Keratinocyte (primary cell): Measurements from ENCODE around the gene CFAP20DC. TPM values are rescaled to one million over a fixed set of nuclear protein-coding genes. Genes with fewer than 3 reads are reported as not detected.
"Not testable (repeated sequence)": the region's sequence is repeated elsewhere in the genome, so short reads cannot be mapped to it uniquely, and the experiment has no call there.

ENCODE experiments used
- DNase-seq: peaks from one replicate; pipeline ENCODE4 v3.0.0-alpha.2; 2011; ENCODE audit warnings: low read depth, missing footprints, low spot score
- FAIRE-seq: peaks from 2 replicates; lab custom pipeline; 2011; peaks lifted over from hg19 to GRCh38; lab: Jason Lieb, UNC
- H2AFZ ChIP-seq: 2 replicates; pipeline ENCODE4 v1.6.0; 2012; ENCODE audit warnings: low read length, control low read depth, inconsistent platforms; ENCODE audit not compliant: control insufficient read depth
- H3K27ac ChIP-seq: 2 replicates; pipeline ENCODE4 v1.5.1; 2011; ENCODE audit warnings: low read length; ENCODE audit not compliant: control insufficient read depth, insufficient read depth
- H3K27me3 ChIP-seq: 3 replicates; pipeline ENCODE4 v1.6.0; 2011; ENCODE audit warnings: low read length; ENCODE audit not compliant: control insufficient read depth, insufficient read depth; ENCODE audit errors: extremely low read depth
- H3K36me3 ChIP-seq, 2 experiments: 2 replicates in 1 of 2; 3 replicates in 1 of 2; pipeline ENCODE4 v1.5.1; 2011; ENCODE audit warnings: low read length in 2 of 2, mild to moderate bottlenecking in 1 of 2; ENCODE audit not compliant: control insufficient read depth in 2 of 2, insufficient read depth in 2 of 2; ENCODE audit errors: extremely low read depth in 1 of 2
- H3K4me1 ChIP-seq: 3 replicates; pipeline ENCODE4 v1.5.1; 2011; ENCODE audit warnings: low read length; ENCODE audit not compliant: control insufficient read depth, insufficient read depth; ENCODE audit errors: extremely low read depth
- H3K4me2 ChIP-seq: 3 replicates; pipeline ENCODE4 v1.6.0; 2011; ENCODE audit warnings: low read depth, low read length; ENCODE audit not compliant: control insufficient read depth, insufficient read depth; ENCODE audit errors: extremely low read depth
- H3K4me3 ChIP-seq, 3 experiments: fragments of 200-600 bp in 1 of 3; sonication (generic) in 1 of 3; 2 replicates in 2 of 3; 3 replicates in 1 of 3; pipeline ENCODE4 v1.5.1; 2011 to 2016; ENCODE audit warnings: low read length in 3 of 3, mild to moderate bottlenecking in 3 of 3, control low read depth in 2 of 3, inconsistent platforms in 1 of 3, low read depth in 1 of 3, mixed read lengths in 1 of 3, mixed run types in 1 of 3, moderate library complexity in 1 of 3; ENCODE audit not compliant: control insufficient read depth in 2 of 3, insufficient read depth in 2 of 3; ENCODE audit errors: extremely low read depth in 1 of 3
- H3K79me2 ChIP-seq: 2 replicates; pipeline ENCODE4 v1.6.0; 2012; ENCODE audit warnings: low read length; ENCODE audit not compliant: control insufficient read depth, insufficient read depth
- H3K9ac ChIP-seq: 3 replicates; pipeline ENCODE4 v1.6.0; 2011; ENCODE audit warnings: low read length; ENCODE audit not compliant: control insufficient read depth, insufficient read depth; ENCODE audit errors: extremely low read depth
- H3K9me1 ChIP-seq: 3 replicates; pipeline ENCODE4 v1.6.0; 2011; ENCODE audit warnings: low read length; ENCODE audit not compliant: control insufficient read depth, insufficient read depth; ENCODE audit errors: extremely low read depth
- H3K9me3 ChIP-seq: 2 replicates; pipeline ENCODE4 v1.5.1; 2012; ENCODE audit warnings: low read depth, low read length; ENCODE audit not compliant: control insufficient read depth
- H4K20me1 ChIP-seq: 3 replicates; pipeline ENCODE4 v1.6.0; 2011; ENCODE audit warnings: low read length; ENCODE audit not compliant: control insufficient read depth, insufficient read depth; ENCODE audit errors: extremely low read depth
- EZH2 ChIP-seq: IDR thresholded peaks from one replicate; pipeline ENCODE4 v1.6.1; 2012; ENCODE audit warnings: inconsistent platforms, mild to moderate bottlenecking, low read length, moderate library complexity
- dilution Hi-C: fragments of 300-500 bp; cut with MboI; formaldehyde crosslinking; loops from one replicate; pipeline ENCODE4 v1.7.0; 2020; ENCODE audit warnings: low sequenced_read_pairs; ENCODE audit not compliant: extremely low pct_ligation_motif_present
- polyA plus RNA-seq, 5 experiments: library from polyadenylated mRNA; depleted of rRNA in 3 of 5; stranded (reverse) in 3 of 5; stranded (forward) in 1 of 5; unstranded in 1 of 5; fragments of >200 nt; gene quantifications; 1 replicate in 1 of 5; 2 replicates in 3 of 5; 3 replicates in 1 of 5; pipeline versions ENCODE4 v1.2.1 to v1.2.3, GENCODE V29; 2011 to 2012; ENCODE audit warnings: missing spikeins in 2 of 5, low read depth in 1 of 5, low replicate concordance in 1 of 5
- TF ChIP-seq, protein P1 (sequence below), 3 experiments: IDR thresholded peaks in 1 of 3; conservative IDR thresholded peaks in 1 of 3; optimal IDR thresholded peaks in 1 of 3; 2 replicates in 2 of 3; 3 replicates in 1 of 3; pipeline versions ENCODE3 to v1.5.1; 2011; ENCODE audit warnings: low read length in 3 of 3, mild to moderate bottlenecking in 3 of 3, moderate library complexity in 2 of 3, control low read depth in 1 of 3, inconsistent platforms in 1 of 3; ENCODE audit not compliant: insufficient read depth in 2 of 3; ENCODE audit errors: extremely low read depth in 1 of 3

CFAP20DC gene
- polyA plus RNA-seq, 1 donor (not counting 4 experiments of a cell fraction or from before 2014, with no cell fraction given), result 6.3 TPM

DNA sequence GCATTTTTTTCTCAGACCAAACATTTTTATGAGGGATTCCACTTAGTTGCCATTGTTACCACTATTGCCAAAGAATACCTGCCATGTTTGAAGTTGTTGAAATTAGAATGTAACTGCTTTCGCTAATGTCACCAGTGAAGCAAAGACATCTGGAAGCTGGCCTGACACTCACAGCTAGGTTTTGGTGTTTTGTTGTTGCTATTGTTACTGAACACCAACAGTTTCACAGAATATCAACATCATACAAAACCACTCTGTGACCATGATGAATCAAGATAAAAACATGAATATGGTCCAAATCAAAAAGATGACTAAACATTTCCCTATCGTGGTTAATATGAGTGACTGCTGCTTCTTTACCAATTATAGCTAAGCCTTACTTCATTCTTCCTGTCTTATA is 6.9 kb upstream of the CFAP20DC start:
- Histone ChIP-seq H4K20me1 (no peaks in the 10 kb centered on the region), H3K4me3 (no peak overlapping the region), H2AFZ (no peak overlapping the region), H3K9me1 (no peaks in the 10 kb centered on the region), H3K36me3 (no peaks in the 10 kb centered on the region), H3K4me1 (no peaks in the 10 kb centered on the region), H3K9ac (no peak overlapping the region), H3K27me3 (no peaks in the 10 kb centered on the region), H3K9me3 (no peaks in the 10 kb centered on the region), H3K4me2 (no peak overlapping the region), H3K79me2 (no peaks in the 10 kb centered on the region), H3K27ac (no peak overlapping the region)
- TF ChIP-seq, protein P1, sequence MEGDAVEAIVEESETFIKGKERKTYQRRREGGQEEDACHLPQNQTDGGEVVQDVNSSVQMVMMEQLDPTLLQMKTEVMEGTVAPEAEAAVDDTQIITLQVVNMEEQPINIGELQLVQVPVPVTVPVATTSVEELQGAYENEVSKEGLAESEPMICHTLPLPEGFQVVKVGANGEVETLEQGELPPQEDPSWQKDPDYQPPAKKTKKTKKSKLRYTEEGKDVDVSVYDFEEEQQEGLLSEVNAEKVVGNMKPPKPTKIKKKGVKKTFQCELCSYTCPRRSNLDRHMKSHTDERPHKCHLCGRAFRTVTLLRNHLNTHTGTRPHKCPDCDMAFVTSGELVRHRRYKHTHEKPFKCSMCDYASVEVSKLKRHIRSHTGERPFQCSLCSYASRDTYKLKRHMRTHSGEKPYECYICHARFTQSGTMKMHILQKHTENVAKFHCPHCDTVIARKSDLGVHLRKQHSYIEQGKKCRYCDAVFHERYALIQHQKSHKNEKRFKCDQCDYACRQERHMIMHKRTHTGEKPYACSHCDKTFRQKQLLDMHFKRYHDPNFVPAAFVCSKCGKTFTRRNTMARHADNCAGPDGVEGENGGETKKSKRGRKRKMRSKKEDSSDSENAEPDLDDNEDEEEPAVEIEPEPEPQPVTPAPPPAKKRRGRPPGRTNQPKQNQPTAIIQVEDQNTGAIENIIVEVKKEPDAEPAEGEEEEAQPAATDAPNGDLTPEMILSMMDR (optimal IDR thresholded peaks at IDR 0.05 in 1 of 3, IDR thresholded peaks at IDR 0.05 in 1 of 3, conservative IDR thresholded peaks at IDR 0.05 in 1 of 3; ENCODE audit: extremely low read depth in 1 of 3, insufficient read depth in 2 of 3, low read length in 3 of 3), result no peak
- TF ChIP-seq EZH2, result no peak
- DNase-seq, result no peak
- dilution Hi-C loops, result no loop called here
- peak; percentile 13 for FAIRE-seq

DNA sequence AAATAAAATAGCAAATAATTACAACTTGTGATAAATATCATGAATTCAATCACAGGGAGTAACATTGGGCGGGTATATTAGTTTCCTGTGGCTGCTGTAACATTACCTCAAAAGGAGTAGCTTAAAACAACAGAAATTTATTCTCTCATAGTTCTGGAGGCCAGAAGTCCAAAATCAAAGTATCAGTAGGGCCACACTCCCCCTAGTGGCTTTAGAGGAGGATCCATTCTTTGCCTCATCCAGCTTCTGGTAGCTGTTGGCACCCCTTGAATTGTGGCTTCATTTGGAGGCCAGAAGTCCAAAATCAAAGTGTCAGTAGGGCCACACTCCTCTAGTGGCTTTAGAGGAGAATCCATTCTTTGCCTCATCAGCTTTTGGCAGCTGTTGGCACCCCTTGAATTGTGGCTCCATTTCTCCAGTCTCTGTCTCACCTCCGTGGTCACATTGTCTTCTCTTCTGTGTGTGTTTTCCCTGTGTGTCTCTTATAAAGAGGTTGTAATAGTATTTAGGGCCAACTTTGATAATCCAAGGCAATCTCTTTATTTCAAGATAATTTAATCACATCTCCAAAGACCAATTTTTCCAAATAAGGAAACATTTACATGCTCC is 3.1 kb upstream of the CFAP20DC start:
- H4K20me1 ChIP-seq, result no peaks in the 10 kb centered on the region
- no peak for FAIRE-seq
- peaks cover 13% of the 10 kb centered on the region for H3K4me1 ChIP-seq
- DNase-seq, result no peak
- H3K27ac ChIP-seq, result no peak overlapping the region
- peak overlapping the region; percentile 66 for H2AFZ ChIP-seq
- no peak overlapping the region for H3K9ac ChIP-seq
- H3K4me2 ChIP-seq, result no peak overlapping the region
- dilution Hi-C loops, result no loop called here
- no peaks in the 10 kb centered on the region for H3K9me1 ChIP-seq
- TF ChIP-seq EZH2, result no peak
- TF ChIP-seq, protein P1 (optimal IDR thresholded peaks at IDR 0.05 in 1 of 3, IDR thresholded peaks at IDR 0.05 in 1 of 3, conservative IDR thresholded peaks at IDR 0.05 in 1 of 3; ENCODE audit: extremely low read depth in 1 of 3, insufficient read depth in 2 of 3, low read length in 3 of 3), result peak; percentile 62 to 66 (median 65)
- H3K4me3 ChIP-seq, result no peak overlapping the region
- H3K36me3 ChIP-seq, result no peaks in the 10 kb centered on the region
- no peaks in the 10 kb centered on the region for H3K9me3 ChIP-seq
- H3K27me3 ChIP-seq, result no peaks in the 10 kb centered on the region
- H3K79me2 ChIP-seq, result no peaks in the 10 kb centered on the region

DNA sequence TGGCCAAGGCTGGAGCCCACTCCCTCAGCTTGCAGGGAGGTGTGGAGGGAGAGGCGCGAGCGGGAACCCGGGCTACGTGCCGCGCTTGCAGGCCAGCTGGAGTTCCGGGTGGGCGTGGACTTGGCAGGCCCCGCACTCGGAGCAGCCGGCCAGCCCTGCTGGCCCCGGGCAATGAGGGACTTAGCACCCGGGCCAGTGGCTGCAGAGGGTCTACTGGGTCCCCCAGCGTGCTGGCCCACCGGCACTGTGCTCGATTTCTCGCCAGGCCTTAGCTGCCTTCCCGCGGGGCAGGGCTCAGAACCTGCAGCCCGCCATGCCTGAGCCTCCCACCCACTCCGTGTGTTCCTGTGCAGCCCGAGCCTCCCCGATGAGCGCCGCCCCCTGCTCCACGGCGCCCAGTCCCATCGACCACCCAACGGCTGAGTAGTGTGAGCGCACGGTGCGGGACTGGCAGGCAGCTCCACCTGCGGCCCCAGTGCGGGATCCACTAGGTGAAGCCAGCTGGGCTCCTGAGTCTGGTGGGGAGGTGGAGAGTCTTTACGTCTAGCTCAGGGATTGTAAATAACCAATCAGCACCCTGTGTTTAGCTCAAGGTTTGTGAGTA is 1.1 kb upstream of the CFAP20DC start:
- H3K9me3 ChIP-seq, DNase-seq, H3K36me3 ChIP-seq, dilution Hi-C loops, H2AFZ ChIP-seq, H3K9me1 ChIP-seq, H4K20me1 ChIP-seq, H3K4me2 ChIP-seq, FAIRE-seq, H3K79me2 ChIP-seq, H3K4me3 ChIP-seq, H3K9ac ChIP-seq, H3K27me3 ChIP-seq: not testable (repeated sequence)
- H3K4me1 ChIP-seq, result peaks cover 13% of the 10 kb centered on the region
- H3K27ac ChIP-seq, result peak overlapping the region; percentile 91
